ENCODE results near the gene NPLOC4. TPM values are rescaled to one million over a fixed set of nuclear protein-coding genes. Genes with fewer than 3 reads are reported as not detected.

Gene NPLOC4
- total and polyA plus RNA-seq, 2 of the 8 experiments (the other 6 are each of a cell fraction or from before 2014, with no cell fraction given), result 70.7 to 92.7 TPM

DNA sequence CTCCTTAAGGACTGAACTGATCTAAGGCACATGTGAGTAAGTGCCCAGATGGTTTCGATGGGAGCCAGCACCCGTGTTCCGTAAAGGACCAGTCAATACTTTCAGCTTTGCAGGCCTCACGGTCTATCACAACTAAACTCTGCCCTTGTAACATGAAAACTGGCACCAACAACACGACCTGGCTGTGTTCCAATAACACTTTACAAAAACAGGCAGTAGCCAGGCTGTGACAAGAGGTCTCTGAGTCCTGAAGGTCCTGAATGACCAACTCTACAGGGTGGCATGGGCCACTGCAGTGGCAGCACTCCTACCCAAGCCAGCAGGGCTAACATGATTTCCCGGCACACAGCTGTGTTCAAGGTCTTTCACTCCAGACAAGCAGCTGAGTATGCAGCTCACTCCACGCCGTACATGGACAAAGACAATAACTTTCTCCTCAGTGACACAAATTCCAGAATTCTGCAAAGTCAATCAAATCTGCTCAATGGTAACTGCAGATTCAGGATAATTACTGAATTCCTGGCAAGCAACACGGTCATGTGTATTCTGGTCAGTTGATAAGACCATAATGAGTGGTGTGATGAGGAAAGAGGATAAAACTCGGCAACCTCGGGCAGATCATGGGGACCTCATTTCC, 15.3 kb downstream of the NPLOC4 start (continued):
- TF ChIP-seq, protein P1, sequence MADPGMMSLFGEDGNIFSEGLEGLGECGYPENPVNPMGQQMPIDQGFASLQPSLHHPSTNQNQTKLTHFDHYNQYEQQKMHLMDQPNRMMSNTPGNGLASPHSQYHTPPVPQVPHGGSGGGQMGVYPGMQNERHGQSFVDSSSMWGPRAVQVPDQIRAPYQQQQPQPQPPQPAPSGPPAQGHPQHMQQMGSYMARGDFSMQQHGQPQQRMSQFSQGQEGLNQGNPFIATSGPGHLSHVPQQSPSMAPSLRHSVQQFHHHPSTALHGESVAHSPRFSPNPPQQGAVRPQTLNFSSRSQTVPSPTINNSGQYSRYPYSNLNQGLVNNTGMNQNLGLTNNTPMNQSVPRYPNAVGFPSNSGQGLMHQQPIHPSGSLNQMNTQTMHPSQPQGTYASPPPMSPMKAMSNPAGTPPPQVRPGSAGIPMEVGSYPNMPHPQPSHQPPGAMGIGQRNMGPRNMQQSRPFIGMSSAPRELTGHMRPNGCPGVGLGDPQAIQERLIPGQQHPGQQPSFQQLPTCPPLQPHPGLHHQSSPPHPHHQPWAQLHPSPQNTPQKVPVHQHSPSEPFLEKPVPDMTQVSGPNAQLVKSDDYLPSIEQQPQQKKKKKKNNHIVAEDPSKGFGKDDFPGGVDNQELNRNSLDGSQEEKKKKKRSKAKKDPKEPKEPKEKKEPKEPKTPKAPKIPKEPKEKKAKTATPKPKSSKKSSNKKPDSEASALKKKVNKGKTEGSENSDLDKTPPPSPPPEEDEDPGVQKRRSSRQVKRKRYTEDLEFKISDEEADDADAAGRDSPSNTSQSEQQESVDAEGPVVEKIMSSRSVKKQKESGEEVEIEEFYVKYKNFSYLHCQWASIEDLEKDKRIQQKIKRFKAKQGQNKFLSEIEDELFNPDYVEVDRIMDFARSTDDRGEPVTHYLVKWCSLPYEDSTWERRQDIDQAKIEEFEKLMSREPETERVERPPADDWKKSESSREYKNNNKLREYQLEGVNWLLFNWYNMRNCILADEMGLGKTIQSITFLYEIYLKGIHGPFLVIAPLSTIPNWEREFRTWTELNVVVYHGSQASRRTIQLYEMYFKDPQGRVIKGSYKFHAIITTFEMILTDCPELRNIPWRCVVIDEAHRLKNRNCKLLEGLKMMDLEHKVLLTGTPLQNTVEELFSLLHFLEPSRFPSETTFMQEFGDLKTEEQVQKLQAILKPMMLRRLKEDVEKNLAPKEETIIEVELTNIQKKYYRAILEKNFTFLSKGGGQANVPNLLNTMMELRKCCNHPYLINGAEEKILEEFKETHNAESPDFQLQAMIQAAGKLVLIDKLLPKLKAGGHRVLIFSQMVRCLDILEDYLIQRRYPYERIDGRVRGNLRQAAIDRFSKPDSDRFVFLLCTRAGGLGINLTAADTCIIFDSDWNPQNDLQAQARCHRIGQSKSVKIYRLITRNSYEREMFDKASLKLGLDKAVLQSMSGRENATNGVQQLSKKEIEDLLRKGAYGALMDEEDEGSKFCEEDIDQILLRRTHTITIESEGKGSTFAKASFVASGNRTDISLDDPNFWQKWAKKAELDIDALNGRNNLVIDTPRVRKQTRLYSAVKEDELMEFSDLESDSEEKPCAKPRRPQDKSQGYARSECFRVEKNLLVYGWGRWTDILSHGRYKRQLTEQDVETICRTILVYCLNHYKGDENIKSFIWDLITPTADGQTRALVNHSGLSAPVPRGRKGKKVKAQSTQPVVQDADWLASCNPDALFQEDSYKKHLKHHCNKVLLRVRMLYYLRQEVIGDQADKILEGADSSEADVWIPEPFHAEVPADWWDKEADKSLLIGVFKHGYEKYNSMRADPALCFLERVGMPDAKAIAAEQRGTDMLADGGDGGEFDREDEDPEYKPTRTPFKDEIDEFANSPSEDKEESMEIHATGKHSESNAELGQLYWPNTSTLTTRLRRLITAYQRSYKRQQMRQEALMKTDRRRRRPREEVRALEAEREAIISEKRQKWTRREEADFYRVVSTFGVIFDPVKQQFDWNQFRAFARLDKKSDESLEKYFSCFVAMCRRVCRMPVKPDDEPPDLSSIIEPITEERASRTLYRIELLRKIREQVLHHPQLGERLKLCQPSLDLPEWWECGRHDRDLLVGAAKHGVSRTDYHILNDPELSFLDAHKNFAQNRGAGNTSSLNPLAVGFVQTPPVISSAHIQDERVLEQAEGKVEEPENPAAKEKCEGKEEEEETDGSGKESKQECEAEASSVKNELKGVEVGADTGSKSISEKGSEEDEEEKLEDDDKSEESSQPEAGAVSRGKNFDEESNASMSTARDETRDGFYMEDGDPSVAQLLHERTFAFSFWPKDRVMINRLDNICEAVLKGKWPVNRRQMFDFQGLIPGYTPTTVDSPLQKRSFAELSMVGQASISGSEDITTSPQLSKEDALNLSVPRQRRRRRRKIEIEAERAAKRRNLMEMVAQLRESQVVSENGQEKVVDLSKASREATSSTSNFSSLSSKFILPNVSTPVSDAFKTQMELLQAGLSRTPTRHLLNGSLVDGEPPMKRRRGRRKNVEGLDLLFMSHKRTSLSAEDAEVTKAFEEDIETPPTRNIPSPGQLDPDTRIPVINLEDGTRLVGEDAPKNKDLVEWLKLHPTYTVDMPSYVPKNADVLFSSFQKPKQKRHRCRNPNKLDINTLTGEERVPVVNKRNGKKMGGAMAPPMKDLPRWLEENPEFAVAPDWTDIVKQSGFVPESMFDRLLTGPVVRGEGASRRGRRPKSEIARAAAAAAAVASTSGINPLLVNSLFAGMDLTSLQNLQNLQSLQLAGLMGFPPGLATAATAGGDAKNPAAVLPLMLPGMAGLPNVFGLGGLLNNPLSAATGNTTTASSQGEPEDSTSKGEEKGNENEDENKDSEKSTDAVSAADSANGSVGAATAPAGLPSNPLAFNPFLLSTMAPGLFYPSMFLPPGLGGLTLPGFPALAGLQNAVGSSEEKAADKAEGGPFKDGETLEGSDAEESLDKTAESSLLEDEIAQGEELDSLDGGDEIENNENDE (IDR thresholded peaks at IDR 0.05; ENCODE audit: insufficient replicate concordance, low read length), result no peak
- TF ChIP-seq SP1 (IDR thresholded peaks at IDR 0.05; ENCODE audit: low read depth, low read length) (no peak), BCL11A (IDR thresholded peaks at IDR 0.05; ENCODE audit: low read depth in 2 of 2, low read length in 2 of 2) (no peak), BRCA1 (IDR thresholded peaks at IDR 0.05; ENCODE audit: low read depth, low read length) (no peak), HDAC6 (IDR thresholded peaks at IDR 0.05; ENCODE audit: low read depth, low read length) (no peak), SP4 (IDR thresholded peaks at IDR 0.05; ENCODE audit: low read length) (no peak), ASH2L (IDR thresholded peaks at IDR 0.05; ENCODE audit: low read length) (no peak), POLR2A (IDR thresholded peaks at IDR 0.05; ENCODE audit: control extremely low read depth in 1 of 2, low read depth in 2 of 2, low read length in 2 of 2) (no peak), CTBP2 (IDR thresholded peaks at IDR 0.05; ENCODE audit: borderline replicate concordance, insufficient read depth, insufficient read length, low read length) (no peak), RFX5 (IDR thresholded peaks at IDR 0.05; ENCODE audit: borderline replicate concordance, low read depth, low read length) (no peak), JUND (IDR thresholded peaks at IDR 0.05; ENCODE audit: low read length) (no peak)
- TF ChIP-seq, protein P2, sequence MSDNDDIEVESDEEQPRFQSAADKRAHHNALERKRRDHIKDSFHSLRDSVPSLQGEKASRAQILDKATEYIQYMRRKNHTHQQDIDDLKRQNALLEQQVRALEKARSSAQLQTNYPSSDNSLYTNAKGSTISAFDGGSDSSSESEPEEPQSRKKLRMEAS (IDR thresholded peaks at IDR 0.05), result no peak

Measured in H1 (cell line).